ENCODE results near the gene NDP.

The NDP gene, protein sequence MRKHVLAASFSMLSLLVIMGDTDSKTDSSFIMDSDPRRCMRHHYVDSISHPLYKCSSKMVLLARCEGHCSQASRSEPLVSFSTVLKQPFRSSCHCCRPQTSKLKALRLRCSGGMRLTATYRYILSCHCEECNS

DNA sequence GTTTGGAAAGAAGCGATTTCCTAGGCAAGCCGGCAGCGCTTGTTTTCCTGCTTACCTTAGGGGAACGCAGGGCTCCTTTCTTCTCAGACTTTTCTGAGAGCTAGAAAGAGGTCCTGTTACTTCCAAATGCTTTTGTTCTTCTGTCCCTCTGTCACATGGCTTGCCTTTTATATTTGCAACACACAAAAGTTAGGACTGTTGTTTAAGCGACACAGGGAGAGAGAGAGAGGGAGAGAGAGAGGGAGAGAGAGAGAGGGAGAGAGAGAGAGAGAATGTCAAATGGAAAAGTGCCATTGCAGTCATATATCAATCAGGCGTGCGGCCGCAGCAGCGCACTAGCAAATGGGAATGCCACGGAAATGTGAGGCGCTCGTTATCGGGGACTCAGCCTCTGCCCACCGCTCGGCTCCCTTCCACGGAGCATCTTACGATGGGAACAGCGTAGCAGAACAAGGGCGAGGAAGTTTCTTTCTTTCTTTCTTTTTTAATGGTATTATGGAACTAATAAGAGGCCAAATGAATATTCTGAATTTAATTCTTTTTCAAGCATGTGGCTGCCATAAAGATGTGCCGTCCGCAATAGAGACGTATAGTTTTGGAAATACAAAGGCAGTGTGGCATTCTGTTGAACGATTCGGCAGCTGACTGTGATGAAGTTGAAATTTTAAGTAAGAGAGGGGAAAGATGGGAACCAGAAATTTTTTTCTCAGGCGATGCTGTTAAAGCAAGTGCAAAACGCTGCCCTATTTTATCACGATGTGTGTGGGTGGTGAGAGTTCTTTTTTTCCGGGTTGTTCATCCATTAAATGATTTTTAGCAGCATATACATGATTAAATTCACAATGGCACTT lies at the start of gene NDP:
Gene NDP (minus strand): TSS at position 142 of the 851 bp plus-strand sequence. CDS start 14,745 bp downstream, outside the sequence.
- no peak for DNase-seq

DNA sequence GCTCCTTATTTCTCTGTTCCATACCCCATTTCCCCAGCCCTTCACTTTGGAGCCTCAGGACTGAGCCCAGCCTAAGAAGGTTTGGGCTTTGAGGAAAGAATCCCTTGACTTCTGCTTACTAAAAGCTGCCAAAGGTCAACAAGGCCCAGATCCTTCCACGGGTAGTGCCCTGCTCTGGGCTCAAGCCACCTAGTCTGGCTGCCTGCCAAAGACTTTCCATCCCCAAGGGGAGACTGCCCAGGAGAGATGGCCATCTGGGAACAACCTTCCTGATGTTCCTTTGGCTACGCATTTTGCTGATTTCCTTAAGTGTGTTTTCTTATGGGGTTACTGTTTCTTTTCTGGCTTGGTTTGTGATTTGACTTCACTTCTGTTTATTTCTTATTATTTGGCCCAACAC lies 49.8 kb upstream of the NDP start:
- no peak for DNase-seq

DNA sequence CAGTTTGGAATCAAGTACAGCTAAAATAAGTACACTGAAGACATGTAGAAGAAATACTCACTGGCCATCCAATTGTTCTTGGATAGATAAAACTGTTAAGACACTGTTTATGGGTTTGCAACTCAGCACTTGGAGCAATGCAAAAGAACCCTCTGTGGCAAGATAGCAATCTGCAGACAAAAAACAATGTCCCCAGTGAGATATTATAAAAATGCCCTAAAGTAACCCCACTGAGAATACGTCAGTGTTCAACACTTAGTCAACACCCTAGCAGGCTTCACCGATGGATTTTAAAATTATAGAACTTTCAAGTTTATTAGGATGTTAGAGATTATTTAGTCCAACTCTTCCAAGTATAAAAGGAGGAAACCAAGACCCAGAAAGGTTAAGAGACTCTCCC lies 47.5 kb upstream of the NDP start:
- DNase-seq = no peak

DNA sequence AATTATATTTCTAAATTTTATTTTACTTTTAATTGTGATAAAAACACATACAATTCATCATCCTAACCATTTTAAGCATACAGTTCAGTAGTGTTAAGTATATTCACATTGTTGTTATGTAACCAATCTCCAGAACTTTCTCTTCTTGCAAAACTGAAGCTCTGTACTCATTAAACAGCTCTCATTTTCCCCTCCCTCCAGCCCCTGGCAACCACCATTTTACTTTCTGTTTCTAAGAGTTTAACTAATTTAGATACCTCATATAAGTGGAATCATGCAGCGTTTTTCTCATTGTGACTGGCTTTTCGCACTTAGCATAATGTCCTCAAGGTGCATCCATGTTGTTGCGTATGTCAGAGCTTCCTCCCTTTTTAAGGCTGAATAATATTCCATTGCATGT lies 46.7 kb upstream of the NDP start:
- DNase-seq = no peak

DNA sequence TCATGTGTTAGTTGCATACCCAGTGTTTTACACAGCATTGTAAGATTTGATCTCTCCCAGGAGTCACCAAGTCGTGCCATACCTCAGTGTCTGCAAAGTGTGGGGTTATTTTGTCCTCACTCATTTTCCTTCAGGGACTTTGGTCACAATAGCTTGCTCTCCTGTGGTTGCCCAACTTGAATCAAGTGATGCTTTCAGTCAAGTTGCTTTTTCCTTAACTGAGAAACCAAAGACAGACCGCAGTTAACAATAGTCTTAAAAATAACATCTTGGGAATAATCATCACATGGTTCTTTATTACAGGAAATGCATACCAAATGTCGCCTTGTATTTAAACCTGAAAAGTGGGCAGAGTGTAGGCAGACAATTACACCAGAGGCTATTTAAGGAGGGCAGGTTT lies 44.5 kb upstream of the NDP start:
- no peak for DNase-seq

DNA sequence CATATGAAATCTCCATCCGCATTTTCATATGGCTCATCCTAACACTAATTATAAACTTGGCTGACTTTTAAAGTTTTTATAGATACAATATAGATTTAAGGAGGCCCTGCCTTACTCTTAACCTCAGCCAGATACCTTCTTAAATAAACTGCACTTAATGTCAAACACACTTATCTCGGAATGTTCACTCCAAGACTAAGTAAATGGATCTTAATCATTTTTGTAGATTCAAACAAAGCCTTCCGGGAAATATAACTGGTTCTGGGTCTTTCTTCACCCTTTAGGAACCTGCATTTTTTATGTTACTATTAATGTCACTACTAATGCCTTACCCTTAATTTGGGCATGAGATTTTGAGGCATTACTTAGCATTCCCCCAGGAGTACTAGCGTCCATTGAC lies 43.7 kb upstream of the NDP start:
- no peak for DNase-seq

DNA sequence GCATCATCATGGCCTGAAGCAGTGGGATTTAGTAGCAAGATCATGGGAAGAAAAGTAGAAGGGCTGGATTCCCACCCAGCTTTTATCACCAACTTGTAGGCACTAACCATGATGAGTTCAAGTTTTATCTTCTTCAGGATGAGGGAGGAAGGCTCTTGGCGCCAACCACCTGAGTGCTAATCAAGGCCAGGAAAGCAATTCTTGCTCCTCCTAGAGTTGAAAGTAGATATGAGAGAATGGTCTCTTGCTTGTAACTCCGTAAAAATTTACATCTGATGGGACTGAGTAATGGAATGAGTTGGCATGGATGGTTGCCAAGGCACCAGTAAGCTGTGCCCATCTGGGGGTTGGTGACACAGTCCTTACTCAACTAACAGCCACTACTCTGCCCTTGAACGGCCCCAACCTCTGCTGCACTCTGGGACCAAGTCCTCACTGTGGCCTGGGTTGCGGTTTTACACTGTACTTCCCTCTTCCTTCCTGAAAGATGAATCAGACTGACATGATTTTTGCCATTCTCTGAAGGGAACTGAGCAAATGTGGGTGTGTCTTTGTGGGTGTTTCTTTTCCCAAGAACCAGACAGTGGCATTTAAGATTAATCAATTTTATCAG lies 39.4 kb upstream of the NDP start:
- DNase-seq = no peak

DNA sequence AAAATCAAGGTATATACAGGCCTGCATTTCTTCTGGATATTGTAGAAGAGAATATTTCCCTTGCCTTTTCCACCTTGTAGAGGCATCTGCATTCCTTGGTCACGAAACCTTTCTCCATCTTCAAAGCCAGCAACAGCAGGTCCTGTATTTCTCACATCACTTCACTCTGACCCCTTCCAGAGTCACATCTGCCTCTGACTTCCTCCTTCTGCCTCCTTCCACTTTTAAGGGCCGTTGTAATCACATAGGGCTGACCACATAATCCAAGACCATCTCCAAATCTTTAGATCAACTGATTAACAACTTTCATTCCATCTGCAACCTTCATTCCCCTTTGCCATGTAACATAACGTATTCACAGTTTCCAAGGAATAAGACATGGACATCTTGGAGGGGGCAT lies 38.3 kb upstream of the NDP start:
- DNase-seq = no peak

DNA sequence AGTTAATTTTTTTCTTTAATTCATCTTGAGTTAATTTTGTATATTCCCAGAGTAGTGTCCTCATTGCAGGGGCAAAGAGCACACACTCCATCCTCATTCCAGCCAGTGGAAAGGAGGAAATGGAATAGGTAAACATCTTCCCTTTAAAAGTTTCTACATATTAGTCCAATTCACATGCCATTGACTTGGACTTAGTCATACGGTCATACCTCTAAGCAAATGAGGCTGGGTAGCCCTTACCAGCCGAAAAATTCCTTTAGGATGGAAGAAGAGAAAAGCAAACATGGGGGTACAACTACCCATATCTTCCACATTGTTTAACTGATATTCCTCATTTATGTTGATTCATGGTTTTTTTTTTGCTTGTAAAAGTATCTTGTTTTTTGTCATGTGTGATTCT lies 37.4 kb upstream of the NDP start:
- no peak for DNase-seq

DNA sequence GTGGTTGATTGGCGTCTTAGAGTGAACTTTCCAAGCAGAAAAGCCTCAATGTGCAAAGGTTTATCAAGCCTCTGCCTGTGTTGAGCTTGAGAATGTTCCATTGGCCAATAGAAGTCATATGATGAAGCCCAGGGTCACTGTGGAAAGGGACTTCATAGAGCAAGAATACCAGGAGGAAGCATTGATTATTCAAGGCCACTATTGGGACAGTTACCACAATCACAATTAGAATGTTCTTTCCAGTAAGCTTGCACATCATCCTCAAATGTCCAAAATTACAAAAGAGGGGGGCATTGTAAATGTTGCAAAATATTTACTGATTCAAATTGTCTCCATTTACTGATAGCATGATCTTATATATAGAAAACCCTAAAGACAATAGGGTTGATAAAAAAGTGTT lies 32.9 kb upstream of the NDP start:
- no peak for DNase-seq

DNA sequence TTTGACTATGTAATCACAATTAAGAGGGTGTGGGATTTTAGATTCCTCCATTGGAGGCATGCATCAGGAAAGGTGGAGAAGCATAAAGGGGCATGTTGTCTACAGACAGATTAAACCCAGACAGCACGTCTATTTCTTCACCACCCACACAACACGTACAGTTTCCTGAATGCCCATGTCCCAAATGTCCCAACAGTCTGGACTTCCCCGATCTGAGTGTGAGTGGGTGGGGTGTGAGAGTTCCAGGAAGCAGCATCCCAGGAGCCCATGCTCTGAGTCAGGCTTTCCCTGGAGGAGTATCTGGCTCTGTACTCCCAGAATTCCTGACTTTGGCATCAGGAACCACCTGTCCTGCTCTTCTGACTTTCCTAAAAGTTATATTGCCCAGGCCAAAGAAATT lies 30.8 kb upstream of the NDP start:
- no peak for DNase-seq

DNA sequence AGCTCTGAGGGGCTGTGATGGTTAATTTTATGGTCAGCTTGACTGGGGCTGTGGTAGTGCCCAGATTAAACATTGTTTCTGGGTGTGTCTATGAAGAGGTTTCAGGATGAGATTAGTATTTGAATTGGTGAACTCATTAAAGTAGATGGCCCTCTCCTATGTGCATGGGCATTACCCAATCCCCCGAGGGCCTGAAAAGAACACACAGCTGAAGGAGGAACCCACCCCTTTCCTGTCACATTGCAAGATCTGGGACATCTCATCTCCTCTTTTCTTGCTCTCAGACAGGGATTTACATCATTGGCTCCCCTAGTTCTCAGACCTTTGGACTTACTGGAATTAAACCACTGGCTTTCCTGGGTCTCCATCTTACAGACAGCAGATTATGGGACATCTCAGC lies 29.4 kb upstream of the NDP start:
- DNase-seq = no peak

DNA sequence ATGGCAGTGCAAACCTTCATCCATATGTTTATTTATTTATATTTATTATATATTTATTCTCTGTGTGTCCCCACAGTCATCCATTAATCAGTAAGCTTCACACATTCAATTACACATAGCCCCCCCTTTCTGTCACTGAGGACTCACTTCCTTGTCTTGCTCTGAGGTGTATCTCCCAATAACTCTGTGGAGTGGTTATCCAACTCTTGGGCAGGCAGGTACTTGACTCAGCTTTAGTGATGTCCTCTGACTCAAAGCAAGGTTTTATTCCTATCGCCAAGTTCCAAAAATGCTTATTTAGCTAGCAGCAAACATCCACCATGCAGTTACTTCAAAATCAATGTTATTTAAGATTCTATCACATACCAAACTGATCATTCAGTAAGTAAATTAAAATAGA lies 25.2 kb upstream of the NDP start:
- no peak for DNase-seq

DNA sequence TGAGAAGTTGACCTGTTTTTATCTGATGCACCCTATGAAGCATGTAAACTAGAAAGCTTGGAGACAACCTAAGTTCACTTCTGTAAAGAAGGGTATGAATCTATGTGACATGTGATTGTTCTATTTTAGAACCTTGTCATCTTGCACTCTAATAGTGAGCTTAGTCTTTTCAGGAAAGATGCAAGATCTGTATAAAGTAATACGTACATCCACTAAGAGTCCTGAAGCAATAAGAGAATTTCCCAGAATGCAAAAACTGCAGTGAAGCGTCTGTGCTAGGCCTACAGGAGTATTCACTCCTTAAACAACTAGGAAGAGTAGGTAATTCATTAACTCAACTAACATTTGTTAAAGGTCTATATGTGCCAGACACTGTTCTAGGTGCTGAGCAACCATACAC lies 23.3 kb upstream of the NDP start:
- DNase-seq = no peak

DNA sequence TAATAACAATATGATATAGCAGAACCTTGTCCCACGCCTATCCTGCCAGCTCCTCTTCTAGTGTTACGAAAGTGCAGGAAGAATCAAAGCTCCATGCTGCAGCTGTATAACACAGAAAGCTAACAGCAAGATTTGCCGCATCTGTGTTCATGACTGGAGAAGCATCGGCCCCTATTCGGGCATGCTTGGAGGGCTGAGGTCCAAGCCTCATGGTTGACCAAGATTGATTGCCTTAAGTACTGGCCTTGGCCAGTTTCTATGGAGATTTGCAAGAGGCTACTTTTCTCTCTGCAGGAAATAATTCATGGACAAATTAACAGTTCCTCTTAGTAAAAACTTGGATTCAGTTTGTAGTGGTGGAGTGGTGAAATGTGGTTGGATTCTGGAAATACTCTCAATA lies 12.9 kb upstream of the NDP start:
- DNase-seq = no peak

DNA sequence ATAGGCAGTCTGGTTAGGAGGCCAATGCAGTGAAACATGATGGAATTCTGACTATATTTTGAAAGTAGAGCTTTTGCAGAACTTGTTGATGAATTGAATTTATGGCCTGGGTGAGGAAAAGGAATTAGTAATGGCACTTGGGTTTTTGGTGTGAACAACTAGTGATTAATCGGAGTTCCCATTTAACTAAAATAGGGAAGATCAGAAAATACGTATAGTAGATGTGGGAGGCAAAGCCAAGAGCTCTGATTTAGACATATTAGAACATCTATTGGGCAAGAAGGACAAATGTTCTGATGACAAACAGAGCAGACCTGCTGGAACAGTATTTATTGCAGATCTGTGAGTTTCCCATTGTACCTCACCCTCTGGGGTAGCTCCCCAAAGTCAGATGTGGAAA lies 12.3 kb upstream of the NDP start:
- DNase-seq = no peak

DNA sequence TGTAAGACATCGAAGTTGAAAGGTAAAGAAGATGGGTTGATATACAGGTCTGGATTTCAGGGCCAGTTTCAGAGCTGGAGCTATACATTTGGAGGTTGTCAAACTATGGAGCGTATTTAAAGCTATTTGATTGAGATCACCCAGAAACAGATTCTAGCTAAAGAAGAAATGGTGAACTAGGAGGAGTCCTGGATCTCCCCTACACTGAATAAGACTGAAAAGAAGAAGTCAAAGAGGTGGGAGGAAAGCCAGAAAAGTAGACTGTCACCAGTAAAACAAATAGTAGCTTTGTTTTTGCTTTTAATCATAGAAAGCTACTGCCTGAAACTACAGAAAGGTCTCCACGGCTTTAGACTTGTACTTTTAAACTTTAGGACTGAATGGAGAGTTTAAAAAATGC lies 5.0 kb upstream of the NDP start:
- no peak for DNase-seq

DNA sequence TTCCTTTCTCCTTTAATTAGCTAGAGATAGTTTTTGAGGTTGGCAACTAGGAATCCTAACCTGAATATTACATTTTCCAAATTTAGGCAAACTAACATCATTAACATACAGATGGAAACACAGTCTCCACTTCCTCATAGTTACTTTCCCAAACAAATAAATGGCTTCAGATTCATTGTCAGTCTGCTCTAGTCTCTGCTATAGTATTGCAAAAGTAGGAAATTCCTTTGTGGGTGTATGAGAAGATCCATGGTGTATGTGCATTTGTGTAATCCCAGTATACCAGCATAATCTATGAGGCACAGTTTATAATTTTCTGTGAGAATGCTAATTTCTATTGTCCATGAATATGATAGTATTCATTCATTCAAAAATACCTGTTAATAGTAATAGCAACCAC lies 3.0 kb upstream of the NDP start:
- DNase-seq = no peak

DNA sequence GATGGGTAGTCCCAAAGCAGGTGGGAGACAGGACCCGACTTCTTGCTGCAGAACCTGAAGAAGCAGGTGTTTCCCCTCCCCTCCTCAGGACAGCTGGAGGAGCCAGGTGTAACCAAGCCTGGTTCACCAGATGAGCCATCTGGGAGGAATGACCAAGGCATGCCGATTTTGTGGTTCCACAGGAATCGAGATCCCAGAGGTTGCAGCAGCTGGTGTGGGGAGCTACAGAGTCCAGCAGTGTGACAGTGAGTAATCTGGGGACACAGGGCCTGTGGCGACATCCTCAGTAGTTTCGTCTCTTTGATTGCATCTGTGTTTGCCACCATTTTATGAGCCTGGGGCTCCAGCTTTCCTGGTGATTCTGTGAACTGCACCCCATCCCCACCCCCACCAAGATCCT lies 2.6 kb upstream of the NDP start:
- no peak for DNase-seq

DNA sequence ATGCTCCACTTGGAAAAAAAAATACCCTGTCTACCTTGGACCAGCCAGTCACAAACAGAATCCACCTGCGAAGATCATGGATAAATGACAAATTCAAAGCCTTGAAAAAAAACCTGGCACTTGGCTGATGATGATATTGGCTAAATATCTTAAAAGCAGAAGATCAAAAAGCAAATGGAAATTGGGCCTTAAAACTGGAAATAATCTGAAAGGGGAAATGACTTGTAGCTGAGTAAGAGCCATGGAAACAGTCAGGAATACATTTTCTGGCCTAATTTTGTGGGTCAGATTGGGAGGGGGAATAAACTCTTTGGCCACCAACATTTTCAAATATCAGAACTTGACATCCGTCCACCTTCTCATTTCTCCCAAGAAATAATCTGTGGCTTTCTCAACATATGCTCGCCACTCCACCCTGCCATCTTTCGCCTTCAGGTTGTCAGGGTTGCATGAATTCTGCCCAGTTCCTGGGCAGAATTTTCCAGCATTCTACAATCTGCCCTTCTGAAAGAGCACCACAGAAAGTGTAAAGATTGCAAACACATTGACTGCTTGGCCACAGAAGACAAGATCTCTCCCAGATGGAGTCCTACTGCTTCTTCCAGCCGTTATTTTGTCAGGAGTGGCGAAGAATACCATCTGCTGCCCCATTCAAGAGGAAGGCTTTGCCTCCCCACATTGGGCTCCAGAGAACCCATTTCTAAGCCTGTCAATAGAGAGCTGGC lies 1.7 kb upstream of the NDP start:
- DNase-seq = no peak

DNA sequence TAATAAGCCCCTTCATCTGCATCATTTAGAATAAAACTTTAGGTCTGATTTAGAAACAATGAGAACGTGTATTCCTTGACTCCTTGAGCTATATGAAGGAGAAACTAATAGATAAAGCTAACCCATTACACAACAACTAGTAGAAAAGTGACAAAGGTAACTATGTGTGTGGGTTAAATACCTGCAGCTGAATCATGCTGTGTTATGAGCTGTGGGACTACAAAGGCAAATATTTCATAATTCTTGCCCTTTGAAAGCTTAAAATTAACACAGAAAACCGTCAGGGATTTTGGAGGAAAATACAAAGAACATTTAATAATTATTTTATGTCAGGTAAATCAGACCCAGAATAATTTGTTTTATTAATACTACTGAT lies 898 bp upstream of the NDP start:
- no peak for DNase-seq

DNA sequence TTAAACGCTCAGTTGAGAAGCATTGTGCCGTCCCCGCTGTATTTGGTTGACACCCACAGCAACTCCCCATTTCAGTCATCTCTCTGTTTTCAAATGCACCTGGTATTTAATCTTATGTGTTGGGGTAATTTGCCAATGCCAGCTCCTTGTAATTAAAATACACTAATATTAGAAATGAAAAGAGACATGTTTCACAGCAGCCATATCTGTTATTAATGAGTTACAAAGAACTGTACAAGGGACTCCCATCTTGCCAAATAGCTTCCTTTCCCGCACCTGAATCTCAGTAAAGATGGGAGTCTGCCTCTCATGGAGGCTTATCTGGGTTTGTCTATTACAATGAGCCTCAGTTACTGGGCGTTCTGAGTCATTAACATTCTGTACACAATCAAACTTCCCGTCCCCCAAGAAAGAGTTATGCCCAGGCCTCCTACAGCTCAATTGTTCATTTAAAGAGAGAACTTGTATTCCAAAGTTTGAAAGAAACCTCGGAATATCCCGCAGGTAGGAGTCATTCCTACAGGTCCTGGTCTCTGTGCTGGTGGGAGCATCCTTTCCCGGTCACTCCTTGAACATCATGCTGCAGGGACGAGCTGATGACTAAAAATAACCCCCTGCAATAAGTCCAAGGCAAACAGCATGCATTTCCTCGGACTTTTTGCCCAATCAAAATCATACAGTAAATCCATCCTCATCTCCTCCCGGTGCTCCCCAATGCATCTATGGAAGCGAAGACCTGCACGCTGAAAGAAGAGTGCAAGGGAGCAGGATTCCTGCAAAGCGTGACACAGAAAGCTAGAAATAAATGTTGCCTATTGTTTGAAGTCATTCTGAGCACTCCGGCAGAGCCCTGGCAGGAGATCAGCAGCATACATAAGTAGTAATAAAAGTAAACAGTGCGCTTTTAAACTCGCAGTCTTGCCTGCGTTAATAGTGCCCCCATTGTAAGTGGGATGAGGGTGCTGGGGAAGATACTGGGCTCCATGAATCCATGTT lies 926 bp downstream of the NDP start:
- DNase-seq = no peak

DNA sequence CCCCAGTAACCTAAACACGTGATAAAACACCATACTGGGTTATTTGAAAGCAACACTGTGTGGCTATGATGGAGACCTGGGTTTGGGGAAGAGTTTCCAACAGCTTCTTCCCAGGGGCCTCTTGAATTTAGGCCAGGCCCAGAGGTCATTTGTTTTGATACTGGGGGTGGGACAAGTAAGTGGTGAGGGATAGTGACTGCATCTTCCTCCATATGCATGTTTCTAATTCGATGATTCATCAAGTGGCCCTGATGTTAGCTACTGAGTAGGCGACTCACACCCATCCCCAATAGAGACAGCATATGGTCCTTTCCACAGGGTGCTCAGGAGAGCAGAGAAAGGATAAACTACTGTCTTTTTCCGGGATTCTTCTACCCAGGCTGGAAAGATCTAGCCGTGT lies 2.7 kb downstream of the NDP start:
- DNase-seq = no peak
